HG02571 (cell line): ENCODE measurements around the gene ORM1.

ENCODE experiments used
- ATAC-seq: cut with Tn5 transposase; IDR thresholded peaks from one replicate; pipeline ENCODE4 v1.9.1; 2021; ENCODE audit warnings: mild to moderate bottlenecking, moderate library complexity; ENCODE audit not compliant: unreplicated experiment

Gene ORM1

DNA sequence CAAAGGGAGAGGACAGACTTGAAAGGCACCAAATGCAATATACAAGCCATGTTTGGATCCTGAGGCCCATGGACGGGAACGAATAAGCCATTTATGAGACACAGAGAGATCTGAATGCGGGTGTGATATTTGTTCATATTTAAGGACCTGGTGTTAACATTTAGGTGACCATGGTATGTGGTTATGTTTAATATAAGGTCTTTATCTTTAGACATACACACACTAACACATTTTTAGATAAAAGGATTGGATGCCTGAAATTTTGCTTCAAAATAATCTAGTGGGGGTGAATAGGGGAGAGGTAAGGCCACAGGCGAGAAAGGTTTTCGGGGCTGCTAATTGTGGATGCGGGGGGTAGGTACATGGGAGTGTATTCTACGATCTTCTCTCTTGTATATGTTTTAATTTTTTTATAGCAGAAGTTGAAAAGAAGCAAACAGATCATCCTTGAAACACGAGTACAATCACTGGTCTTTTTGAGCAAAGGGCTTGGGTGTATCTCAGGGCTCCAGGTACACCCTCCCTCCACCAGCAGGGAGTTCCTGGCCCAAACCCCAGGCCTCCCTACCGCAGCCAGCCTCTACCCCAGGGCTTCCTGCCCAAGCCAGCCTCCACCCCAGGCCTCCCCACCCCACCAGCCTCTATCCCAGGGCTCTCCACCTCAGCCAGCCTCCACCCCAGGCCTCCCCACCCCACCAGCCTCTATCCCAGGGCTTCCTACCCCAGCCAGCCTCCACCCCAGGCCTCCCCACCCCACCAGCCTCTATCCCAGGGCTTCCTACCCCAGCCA, 52.7 kb downstream of the ORM1 start:
- ATAC-seq = no peak
